GM18858 (cell line): Measurements from ENCODE around the gene EDEM2.
"Not testable (repeated sequence)": the region's sequence is repeated elsewhere in the genome, so short reads cannot be mapped to it uniquely, and the experiment has no call there.

ENCODE experiments used
- ATAC-seq: cut with Tn5 transposase; IDR thresholded peaks from one replicate; pipeline ENCODE4 v1.9.1; 2021; ENCODE audit not compliant: unreplicated experiment

The EDEM2 gene

DNA sequence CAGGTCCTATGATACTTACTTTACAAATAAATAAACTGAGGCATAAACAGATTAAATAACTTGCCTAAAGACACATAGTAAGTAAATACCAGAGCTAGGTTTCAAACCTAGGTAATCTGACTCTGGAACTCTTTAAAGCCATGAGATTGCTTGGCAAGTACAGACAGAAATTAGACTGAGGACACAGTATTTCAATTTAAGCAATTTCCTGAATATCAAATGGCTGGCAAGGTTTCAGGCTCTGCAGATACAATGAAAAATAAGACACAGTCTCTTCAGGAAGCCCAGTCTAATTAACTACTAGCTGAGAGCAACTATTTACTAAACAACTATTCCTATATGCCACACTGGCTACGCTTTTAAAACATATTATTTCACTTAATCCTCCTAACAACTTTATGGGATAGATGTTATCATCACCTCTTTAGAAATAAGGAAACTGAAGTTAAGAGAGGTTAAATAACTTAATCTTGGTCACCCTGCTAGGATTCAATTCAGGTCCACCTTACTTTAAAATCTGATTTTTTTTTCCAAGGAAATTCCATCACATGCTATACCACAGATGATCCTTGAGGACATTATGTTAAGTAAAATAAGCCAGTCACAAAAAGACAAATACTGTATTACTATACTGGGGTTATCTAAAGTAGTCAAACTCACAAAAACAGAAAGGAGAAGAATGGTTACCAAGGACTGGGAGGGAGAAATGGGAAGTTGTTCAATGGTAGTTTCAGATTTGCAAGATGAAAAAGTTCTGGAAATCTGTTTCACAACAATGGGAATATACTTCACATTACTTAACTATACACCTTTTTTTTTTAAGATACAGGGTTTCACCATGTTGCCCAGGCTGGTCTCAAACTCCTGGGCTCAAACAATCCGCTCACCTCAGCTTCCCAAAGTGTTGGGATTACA lies 58.6 kb downstream of the EDEM2 start:
- no peak for ATAC-seq

DNA sequence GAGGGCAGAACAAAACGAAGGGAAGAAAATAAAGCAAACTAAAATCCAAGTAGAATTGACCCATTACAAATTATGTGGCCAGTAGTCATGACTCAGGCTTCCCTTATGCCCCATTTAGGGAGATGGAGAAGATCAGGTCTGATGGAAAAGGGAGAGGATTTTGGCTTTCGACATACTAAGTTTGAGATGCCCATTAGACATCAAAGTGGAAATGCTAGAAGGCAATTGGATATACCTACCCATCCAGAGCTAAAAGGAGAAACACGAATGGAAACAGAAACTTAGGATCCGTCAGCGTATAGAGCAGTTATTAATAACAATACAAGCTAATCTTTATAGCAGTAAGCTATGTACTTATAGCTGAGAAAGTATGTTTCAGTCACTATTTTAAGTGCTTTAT lies 59.3 kb downstream of the EDEM2 start:
- no peak for ATAC-seq

DNA sequence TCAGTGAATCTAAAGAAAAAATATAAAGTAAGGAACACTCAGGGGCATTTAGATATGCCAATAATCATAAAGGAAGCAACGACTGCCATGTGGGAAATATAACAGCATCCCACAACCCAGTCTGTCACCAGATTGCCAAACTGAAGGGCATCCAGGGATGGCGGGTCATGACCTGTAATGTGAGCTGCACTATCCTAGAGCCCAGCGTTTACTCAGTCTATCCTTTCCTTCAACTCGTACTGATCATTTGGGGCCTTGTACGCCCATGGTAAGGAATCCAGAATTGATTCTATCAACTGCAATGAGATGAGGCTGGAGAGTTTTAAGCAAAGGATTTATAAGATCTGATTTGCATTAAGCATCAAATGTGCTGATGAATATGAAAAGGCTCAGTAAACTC lies 59.8 kb downstream of the EDEM2 start:
- no peak for ATAC-seq

DNA sequence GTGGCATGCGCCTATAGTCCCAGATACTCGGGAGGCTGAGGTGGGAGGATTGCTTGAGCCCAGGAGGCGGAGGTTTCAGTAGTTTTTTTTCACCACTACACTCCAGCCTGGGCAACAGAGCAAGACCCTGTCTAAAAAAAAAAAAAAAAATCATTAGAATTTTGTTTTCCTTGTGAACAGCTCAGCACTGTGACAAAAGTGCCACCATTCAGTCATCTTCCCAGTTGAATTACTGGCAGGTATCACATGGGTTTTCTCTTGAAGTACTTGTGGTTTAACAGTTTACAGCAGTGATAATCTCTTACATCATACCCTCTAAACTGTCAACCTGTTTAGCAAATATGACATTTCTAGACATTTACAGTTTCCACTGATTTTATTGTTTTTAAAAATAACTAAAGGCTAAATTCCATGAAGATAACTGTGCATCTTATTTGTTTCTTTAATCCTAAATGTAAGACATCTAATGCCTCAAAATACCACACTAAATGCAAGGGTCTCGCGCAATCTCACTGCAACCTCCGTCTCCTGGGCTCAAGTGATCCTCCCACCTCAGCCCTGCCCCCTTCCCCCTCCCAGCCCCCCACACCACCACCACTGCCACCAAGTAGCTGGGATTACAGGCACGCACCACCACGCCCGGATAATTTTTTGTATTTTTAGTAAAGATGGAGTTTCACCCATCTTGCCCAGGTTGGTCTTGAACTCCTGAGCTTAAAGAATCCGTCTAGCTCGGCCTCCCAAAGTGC lies 61.5 kb downstream of the EDEM2 start:
- ATAC-seq = no peak

DNA sequence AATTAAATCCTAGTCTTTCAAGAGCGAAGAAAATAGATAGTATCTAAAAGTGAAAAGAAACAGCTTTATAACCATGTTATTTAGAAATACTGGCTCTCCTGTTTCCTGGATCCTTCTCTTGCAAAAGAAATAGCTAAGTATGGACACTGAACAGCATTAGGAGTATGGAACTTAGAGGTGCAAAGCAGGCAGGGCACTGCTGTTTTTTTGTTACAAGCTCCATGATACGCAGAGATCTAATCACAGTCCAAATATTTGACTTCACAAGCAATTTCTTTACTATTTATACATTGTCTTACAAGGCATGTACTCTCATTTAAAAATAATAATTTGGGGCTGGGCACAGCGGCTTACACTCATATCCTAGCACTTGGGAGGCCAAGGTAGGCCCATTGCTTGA lies 62.1 kb downstream of the EDEM2 start:
- ATAC-seq = no peak

DNA sequence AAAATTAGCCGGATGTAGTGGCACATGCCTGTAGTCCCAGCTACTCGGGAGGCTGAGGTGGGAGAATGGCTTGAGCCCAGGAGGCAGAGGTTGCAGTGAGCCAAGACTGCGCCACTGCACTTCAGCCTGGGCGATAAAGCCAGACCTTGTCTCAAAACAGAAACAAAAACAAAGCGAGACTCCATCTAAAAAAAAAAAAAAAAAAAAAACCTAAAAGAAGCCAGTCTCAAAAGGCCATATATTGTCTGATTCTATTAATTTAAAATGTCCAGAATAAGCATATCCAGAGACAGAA lies 66.8 kb downstream of the EDEM2 start:
- ATAC-seq = not testable (repeated sequence)

DNA sequence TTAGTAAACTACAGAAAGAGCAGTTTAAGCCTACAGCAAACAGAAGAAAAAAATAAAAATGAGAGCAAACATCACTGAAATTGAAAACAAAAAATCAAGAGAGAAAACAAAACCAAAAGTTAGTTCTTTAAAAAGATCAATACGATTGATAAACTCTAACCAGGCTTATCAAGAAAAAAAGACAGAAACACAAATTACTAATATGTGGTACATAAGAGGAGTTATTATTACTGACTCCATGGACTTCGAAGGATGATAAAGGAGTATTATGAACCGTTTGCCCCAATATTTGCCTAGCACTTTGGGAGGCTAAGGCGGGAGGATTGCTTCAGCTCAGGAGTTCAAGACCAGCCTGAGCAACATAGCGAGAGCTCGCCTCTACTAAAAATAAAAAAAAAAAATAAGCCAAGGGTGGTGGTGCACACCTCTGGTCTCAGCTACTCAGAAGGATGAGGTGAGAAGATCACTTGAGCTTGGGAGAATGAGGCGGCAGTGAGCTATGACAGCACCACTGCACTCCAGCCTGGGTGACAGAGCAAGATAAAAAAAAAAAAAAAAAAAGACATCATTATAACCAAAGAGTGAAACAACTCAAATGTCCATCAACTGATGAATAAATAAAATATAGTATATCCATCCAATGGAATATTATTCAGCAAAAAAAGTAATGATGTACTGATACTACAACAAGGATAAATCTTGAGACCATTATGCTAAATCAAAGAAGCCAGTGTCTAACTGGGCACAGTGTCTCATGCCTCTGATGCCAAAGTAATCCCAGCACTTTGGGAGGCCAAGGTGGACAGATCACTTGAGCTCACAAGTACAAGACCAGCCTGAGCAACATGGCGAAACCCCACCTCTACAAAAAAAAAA lies 67.4 kb downstream of the EDEM2 start:
- no peak for ATAC-seq

DNA sequence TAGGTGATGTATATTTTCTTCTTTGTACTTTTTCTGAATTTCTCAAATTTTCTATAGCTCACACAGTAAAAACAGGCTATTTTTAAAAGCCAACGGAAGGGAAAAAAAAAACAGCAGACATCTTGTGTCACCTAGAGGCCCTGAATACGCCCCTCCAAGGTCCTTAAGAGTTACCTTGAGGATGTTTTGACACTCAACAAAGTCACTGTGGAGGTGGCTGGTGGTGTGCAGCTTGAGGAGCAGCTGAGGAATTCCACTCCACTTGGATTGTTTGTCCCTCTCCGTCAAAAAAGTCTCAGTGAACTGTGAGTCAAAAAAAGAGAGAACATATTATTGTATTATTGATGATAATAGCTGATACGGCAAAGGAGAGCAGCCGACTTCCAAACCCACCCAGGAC lies 69.3 kb downstream of the EDEM2 start:
- no peak for ATAC-seq

DNA sequence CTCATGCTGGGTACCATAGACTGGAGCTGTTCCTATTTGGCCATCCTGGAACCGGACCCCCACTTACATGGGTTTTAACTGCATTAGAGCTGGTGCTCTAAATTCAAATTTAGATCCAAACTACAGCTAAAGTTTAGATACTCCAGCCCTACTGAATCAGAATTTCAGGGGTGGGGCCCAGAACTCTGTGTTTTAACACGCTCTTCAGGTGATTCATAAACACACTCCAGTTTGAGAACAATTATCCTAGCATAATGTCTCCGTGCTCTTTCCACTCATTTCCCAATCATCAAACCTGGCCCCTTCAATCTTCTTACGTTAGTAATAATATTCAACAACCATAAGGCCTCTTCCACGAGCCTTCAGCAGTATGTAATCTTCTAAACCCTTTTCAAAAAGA lies 69.8 kb downstream of the EDEM2 start:
- no peak for ATAC-seq

DNA sequence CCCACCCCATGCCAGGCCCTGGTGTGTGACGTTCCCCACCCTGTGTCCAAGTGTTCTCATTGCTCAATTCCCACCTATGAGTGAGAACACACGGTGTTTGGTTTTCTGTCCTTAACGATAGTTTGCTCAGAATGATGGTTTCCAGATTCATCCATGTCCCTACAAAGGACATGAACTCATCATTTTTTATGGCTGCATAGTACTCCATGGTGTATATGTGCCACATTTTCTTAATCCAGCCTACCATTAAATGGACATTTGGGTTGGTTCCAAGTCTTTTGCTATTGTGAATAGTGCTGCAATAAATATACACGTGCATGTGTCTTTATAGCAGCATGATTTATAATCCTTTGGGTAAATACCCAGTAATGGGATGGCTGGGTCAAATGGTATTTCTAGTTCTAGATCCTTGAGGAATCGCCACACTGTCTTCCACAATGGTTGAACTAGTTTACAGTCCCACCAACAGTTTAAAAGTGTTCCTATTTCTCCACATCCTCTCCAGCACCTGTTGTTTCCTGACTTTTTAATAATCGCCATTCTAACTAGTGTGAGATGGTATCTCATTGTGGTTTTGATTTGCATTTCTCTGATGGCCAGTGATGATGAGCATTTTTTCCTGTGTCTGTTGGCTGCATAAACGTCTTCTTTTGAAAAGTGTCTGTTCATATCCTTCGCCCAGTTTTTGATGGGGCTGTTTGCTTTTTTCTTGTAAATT lies 75.5 kb downstream of the EDEM2 start:
- not testable (repeated sequence) for ATAC-seq

DNA sequence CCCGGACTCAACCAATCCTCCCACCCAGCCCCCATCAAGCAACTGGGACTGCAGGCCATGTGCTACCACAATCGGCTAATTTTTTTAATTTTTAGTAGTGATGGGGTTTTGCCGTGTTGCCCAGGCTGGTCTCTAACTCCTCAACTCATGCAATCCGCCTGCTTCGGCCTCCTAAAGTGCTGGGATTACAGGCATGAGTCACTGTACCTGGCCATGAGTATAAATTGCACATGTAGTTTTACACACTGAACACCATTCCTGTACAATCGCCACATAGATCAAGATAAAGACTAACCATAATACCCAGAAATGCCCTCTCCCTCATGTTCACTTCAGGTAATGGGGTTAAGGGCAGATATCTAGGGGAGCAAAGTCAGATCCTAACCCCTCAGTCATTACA lies 80.9 kb downstream of the EDEM2 start:
- no peak for ATAC-seq
